ENCODE results near the gene SEPTIN2. TPM values are rescaled to one million over a fixed set of nuclear protein-coding genes. Genes with fewer than 3 reads are reported as not detected.
"Not testable (repeated sequence)": the region's sequence is repeated elsewhere in the genome, so short reads cannot be mapped to it uniquely, and the experiment has no call there.

The SEPTIN2 gene
- total RNA-seq, 2 donors from 2014 or later: 180 to 230 TPM

DNA sequence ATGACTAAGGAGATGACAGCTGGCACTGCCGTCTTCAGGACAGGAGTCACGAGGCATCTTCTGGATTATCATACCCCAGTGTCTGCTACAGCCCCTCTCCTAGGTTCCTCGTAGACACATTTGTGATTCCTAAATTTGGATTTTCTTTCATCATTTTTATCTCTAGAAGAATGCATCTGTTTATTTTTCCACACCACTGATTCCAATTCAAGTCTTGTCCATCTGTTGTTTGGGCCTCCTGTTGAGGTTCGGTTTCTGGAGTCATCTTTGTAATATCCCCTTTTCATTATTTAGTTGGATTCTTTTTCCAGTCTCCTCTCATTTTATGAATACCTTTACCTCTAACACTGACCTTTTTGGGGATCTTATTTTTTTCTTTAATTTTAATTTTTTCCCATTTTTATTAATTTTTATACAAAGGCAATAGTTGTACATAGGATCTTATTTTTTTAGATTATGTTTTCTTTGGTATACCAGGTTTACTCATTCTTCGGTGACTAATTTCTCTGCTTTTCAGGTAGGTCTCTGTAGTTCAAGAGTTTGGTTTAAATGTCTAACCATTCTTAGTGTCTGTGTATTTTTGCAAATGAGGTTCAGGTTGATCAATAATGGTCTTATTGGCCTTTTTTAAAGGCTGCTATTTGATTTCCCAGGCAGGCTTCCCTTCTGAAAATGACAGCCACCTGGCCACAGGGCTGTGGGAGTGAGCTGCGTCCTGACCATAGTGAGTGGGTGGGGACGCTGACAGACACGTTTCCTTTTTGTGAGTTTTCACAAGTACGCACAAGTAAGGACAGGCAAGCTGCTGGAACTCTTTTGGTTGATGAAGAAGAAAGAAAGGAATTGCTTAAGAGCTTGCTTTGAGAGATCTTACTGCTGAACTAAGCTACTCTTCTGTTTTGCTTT lies 74.8 kb downstream of the SEPTIN2 start:
- Mint-ChIP-seq H3K27me3 (no peaks in the 10 kb centered on the region), H3K9me3 (no peaks in the 10 kb centered on the region), H3K27ac (peak overlapping the region; percentile 38), H3K36me3 (ENCODE audit: low read depth) (peaks cover 17% of the 10 kb centered on the region), H3K4me3 (peak overlapping the region; percentile 29), H3K4me1 (peaks cover 16% of the 10 kb centered on the region)
- ATAC-seq (replicated peaks): peak; percentile 83

DNA sequence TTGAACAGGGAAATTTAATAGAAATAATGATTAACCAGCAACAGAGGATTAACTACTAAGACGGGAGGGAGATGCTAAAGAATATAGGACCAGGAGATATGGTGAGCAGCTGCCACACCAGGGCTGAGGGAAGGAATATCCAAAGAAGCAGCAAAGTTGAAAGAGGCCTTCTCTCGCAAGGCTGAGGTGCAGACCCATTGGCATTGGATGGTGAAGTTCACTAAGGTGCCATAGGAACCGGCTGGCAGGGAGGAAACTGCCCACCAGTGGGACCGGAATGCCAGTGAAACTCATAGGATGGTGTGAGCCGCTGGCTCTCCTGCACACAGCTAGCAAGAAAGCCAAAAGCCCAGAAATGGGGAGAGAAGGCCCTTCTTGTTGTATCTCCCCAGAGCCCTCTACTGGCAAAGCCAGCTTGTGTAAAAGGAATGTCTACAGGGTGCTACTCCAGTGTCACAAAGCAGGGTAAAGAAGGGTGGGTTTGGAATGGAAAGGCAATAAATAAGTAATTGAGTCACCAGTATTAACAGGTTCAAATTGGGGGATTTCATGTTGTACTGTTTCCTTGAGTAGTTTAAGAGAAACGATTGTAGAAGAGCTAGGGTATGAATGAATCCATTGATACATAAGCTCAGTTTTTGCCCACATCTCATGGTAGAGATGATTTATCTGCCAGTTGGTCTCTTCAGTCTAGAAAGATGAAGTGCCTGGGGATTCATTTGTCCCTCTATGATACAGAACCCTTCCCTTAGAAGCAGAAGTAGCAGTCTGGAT lies 76.4 kb downstream of the SEPTIN2 start:
- ATAC-seq (replicated peaks): no peak
- Mint-ChIP-seq H3K9me3 (no peaks in the 10 kb centered on the region), H3K4me3 (no peak overlapping the region), H3K27me3 (no peaks in the 10 kb centered on the region), H3K36me3 (ENCODE audit: low read depth) (peaks cover 17% of the 10 kb centered on the region), H3K27ac (no peak overlapping the region), H3K4me1 (peaks cover 16% of the 10 kb centered on the region)

DNA sequence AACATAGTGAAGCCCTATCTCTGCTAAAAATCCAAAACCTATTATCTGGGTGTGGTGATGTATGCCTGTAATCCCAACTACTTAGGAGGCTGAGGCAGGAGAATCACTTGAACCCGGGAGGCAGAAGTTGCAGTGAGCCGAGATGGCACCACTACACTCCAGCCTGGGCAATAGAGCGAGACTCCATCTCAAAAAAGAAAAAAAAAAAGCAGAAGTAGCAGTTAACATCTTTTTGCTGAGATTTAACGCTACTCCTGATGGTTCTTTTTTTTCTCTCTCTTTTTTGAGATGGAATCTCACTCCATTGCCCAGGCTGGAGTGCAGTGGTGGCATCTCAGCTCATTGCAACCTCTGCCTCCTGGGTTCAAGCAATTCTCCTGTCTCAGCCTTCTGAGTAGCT lies 77.0 kb downstream of the SEPTIN2 start:
- Mint-ChIP-seq H3K4me1 (peaks cover 16% of the 10 kb centered on the region), H3K36me3 (ENCODE audit: low read depth) (peaks cover 17% of the 10 kb centered on the region)
- not testable (repeated sequence) for H3K4me3 Mint-ChIP-seq; H3K27ac Mint-ChIP-seq; H3K9me3 Mint-ChIP-seq; H3K27me3 Mint-ChIP-seq; ATAC-seq (replicated peaks)

DNA sequence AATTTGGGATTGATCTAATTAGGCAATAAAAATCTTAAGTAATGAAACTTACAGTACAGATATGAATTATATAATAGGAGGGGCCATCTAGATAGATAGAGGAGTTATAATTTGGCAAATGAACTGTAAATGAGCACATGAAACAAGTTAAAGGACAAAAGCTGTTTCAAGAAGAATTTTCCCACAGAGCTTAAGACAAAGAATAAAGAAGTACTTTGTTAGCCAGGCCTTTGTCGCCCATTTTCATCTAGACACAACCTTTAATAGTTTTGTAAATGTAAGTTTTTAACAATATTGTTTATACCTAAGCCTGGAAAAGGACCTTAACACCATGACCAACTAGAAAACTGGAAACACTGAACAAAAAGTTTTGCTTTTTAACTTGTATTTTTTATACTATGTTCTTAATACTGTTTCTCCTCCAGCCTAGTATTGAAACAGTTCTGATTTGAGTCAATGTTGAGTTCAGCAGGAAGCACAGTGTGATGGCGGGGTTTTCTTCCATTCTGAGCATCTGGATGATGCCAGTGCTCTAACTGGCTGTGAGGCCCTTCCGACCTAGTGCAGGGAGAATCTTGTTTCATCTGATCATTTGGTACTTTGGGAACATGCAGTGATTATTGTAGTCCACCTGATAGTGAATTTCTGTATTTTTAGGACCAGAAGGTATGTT lies 77.9 kb downstream of the SEPTIN2 start:
- Mint-ChIP-seq H3K9me3 (no peaks in the 10 kb centered on the region), H3K4me1 (peaks cover 16% of the 10 kb centered on the region), H3K4me3 (no peak overlapping the region), H3K36me3 (ENCODE audit: low read depth) (peaks cover 17% of the 10 kb centered on the region), H3K27ac (no peak overlapping the region), H3K27me3 (no peaks in the 10 kb centered on the region)
- ATAC-seq (replicated peaks): peak; percentile 69

DNA sequence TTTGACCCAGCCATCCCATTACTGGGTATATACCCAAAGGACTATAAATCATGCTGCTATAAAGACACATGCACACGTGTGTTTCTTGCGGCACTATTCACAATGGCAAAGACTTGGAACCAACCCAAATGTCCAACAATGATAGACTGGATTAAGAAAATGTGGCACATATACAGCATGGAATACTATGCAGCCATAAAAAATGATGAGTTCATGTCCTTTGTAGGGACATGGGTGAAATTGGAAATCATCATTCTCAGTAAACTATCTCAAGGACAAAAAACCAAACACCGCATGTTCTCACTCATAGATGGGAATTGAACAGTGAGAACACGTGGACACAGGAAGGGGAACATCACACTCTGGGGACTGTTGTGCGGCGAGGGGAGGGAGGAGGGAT lies 81.1 kb downstream of the SEPTIN2 start:
- not testable (repeated sequence) for H3K27me3 Mint-ChIP-seq

DNA sequence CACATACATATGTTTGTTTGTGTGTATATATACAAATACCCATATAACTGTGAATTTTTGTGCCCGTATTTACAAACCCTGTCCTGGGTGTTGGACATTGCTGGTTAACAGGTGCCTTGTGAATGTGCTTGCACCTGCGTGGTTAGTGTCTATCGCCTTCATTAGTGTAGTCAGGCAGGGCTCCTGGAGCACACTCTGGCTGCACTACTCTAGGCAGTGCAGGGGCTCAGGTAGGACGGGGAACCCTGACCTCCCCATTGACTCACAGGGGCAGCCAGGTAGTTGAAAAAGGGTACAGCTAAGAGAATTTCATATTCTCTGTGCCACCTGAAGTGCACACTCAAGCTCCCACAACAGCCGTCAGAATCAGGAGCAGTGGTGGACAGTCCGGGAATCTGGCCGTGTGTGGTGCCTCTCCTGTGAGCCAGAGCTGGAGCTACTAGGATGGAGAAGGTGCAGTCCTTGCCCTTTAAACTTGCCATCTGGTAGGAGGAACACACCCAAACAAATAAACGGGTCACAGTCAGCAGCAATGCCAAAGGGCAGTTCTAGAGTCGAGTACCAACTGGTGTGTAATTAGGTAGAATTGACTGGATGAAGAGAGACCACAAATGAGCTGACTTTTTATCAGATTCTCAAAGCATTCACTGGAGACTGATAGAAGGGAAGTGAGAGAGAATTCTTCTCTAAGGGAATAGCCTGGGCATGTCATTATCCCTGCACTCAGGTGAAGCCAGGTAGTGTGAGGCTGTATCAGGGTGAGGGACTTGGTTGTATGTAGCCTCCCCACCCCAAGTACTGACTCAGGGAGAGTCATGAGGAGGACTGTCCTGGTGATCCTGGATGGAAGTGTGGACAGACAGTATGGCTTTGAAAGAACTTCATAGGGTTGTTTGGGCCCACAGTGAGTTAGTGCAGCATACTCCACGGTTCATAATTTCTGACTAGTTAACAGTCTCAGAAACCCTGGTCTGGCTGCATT lies 84.5 kb downstream of the SEPTIN2 start:
- H3K4me3 Mint-ChIP-seq: no peak overlapping the region
- H3K4me1 Mint-ChIP-seq: no peaks in the 10 kb centered on the region
- no peak overlapping the region for H3K27ac Mint-ChIP-seq
- H3K9me3 Mint-ChIP-seq: no peaks in the 10 kb centered on the region
- no peaks in the 10 kb centered on the region for H3K27me3 Mint-ChIP-seq
- peaks cover 7% of the 10 kb centered on the region for H3K36me3 Mint-ChIP-seq (ENCODE audit: low read depth)
- no peak for ATAC-seq (replicated peaks)

More for the DNA sequence above, 81.1 kb downstream of the SEPTIN2 start:
- not testable (repeated sequence) for ATAC-seq (replicated peaks); H3K4me3 Mint-ChIP-seq; H3K9me3 Mint-ChIP-seq; H3K4me1 Mint-ChIP-seq; H3K27ac Mint-ChIP-seq
- peaks cover 17% of the 10 kb centered on the region for H3K36me3 Mint-ChIP-seq (ENCODE audit: low read depth)

Other genes with a start within 250 kb of the SEPTIN2 start
- gene MTERF4, start 213.6 kb upstream of the SEPTIN2 start, total RNA-seq: 10 to 100 TPM; 36.4 to 86.5 TPM
- gene PASK, start 166.5 kb upstream of the SEPTIN2 start, total RNA-seq: 10 to 100 TPM; 71.0 to 73.6 TPM
- 10 to 100 TPM; 81.9 to 86.4 TPM for gene PPP1R7, start 165.5 kb upstream of the SEPTIN2 start, total RNA-seq
- 10 to 100 TPM in 1 of 2 donors, 1 to 10 TPM in 1; 1.6 to 12.8 TPM for gene ANO7, start 127.2 kb upstream of the SEPTIN2 start, total RNA-seq
- gene HDLBP, start 253 bp upstream of the SEPTIN2 start, total RNA-seq: 100 to 1,000 TPM; 303 to 319 TPM
- gene FARP2, start 40.4 kb downstream of the SEPTIN2 start, total RNA-seq: 10 to 100 TPM; 26.1 to 33.1 TPM
- 10 to 100 TPM; 86.7 to 87.8 TPM for gene STK25, start 192.7 kb downstream of the SEPTIN2 start, total RNA-seq
- under 1 TPM in 1 of 2 donors, not detected in 1; 0.16 TPM for gene BOK, start 242.8 kb downstream of the SEPTIN2 start, total RNA-seq